Panc1 (cell line): Measurements from ENCODE around the gene CYB5R3. TPM values are rescaled to one million over a fixed set of nuclear protein-coding genes. Genes with fewer than 3 reads are reported as not detected.

Experiments used
- ATAC-seq: fragments of 200-7000 bp; cut with Tn5 transposase; 2 replicates; pipeline ENCODE4 v1.9.1; 2020; ENCODE audit warnings: mild to moderate bottlenecking, moderate library complexity
- BruUV-seq: library from RNA; stranded (reverse); fragments of 400-500 nt; replicated peaks from 2 replicates; lab custom pipeline; 2021; lab: Mats Ljungman, UMichigan
- CTCF ChIA-PET: fragments of 300-600 bp; sonication (Branson Sonifier 250); formaldehyde crosslinking; loops from one replicate; lab custom pipeline; 2022; ENCODE audit warnings: antibody characterized with exemption; lab: Charles Lee
- POLR2A ChIA-PET: fragments of 300-600 bp; sonication (Branson Sonifier 250); formaldehyde crosslinking; loops from one replicate; lab custom pipeline; 2022; ENCODE audit warnings: antibody characterized with exemption; lab: Charles Lee
- DNase-seq: peaks from one replicate; pipeline ENCODE4 v3.0.0-alpha.2; 2010; ENCODE audit warnings: low read depth, low spot score
- H3K27ac ChIP-seq: 2 replicates; pipeline ENCODE4 v1.5.1; 2011; ENCODE audit warnings: mild to moderate bottlenecking, low read length, inconsistent platforms
- H3K27me3 ChIP-seq: fragments of 200-500 bp; sonication (Bioruptor generic); 2 replicates; pipeline ENCODE4 v1.6.0; 2014; ENCODE audit warnings: low read length, inconsistent platforms; ENCODE audit not compliant: control insufficient read depth, insufficient read depth
- H3K36me3 ChIP-seq: fragments of 200-500 bp; sonication (Bioruptor generic); 2 replicates; pipeline ENCODE4 v1.5.1; 2014; ENCODE audit warnings: inconsistent platforms, mild to moderate bottlenecking, low read length, moderate library complexity; ENCODE audit not compliant: control insufficient read depth, insufficient read depth
- H3K4me1 ChIP-seq: 2 replicates; pipeline ENCODE4 v1.5.1; 2011; ENCODE audit warnings: inconsistent platforms, mild to moderate bottlenecking, low read length, moderate library complexity; ENCODE audit not compliant: control insufficient read depth, insufficient read depth
- H3K4me3 ChIP-seq, 2 experiments: 2 replicates each; pipeline ENCODE4 v1.5.1; 2011 to 2012; ENCODE audit warnings: low read depth in 2 of 2, low read length in 2 of 2, mild to moderate bottlenecking in 2 of 2, inconsistent platforms in 1 of 2, moderate library complexity in 1 of 2
- H3K9me3 ChIP-seq: fragments of 200-500 bp; sonication (Bioruptor generic); 2 replicates; pipeline ENCODE4 v1.5.1; 2014; ENCODE audit warnings: low read depth, mild to moderate bottlenecking, inconsistent platforms, low read length, moderate library complexity; ENCODE audit not compliant: control insufficient read depth, insufficient read depth
- CTCF ChIP-seq: fragments of 450-650 bp; IDR thresholded peaks from 2 replicates; pipeline ENCODE4 v1.5.1; 2017; ENCODE audit warnings: mild to moderate bottlenecking
- POLR2AphosphoS5 ChIP-seq: IDR thresholded peaks from 2 replicates; pipeline ENCODE4 v1.6.1; 2012; ENCODE audit warnings: mild to moderate bottlenecking, low read depth, low read length, moderate library complexity
- REST ChIP-seq, 2 experiments: IDR thresholded peaks; 2 replicates each; pipeline ENCODE4 v1.6.1; 2011 to 2012; ENCODE audit warnings: low read depth in 2 of 2, control low read depth in 1 of 2, low read length in 1 of 2, mild to moderate bottlenecking in 1 of 2, moderate library complexity in 1 of 2; ENCODE audit not compliant: insufficient read depth in 1 of 2
- SIN3A ChIP-seq: IDR thresholded peaks from 2 replicates; pipeline ENCODE4 v1.6.1; 2012; ENCODE audit warnings: low read depth, mild to moderate bottlenecking, low read length, moderate library complexity, borderline replicate concordance; ENCODE audit not compliant: insufficient read depth
- TCF7L2 ChIP-seq: IDR thresholded peaks from 2 replicates; pipeline ENCODE4 v1.6.1; 2011; ENCODE audit warnings: mild to moderate bottlenecking, low read depth, low read length, inconsistent platforms
- in situ Hi-C: cut with HindIII; loops from 2 replicates; pipeline ENCODE4 v1.10.0; 2016; ENCODE audit warnings: low sequenced_read_pairs, low pct_unique_long_range_greater_than_20kb
- intact Hi-C: fragments of 100-400 bp; cut with micrococcal nuclease; formaldehyde crosslinking; loops from one replicate; pipeline ENCODE4 v1.10.0; 2022; ENCODE audit not compliant: unreplicated experiment
- total RNA-seq: library from RNA; stranded (reverse); gene quantifications from one replicate; pipeline ENCODE4 v1.2.1, GENCODE V29; 2021; ENCODE audit not compliant: unreplicated experiment

Gene CYB5R3
- total RNA-seq, 1 experiment from 2014 or later, result 102 TPM

GRCh38 chr22:42654436-42655073, 5.4 kb upstream of the CYB5R3 start:
- in situ Hi-C loops, result no loop called here
- BruUV-seq, result no TSS peak
- POLR2A ChIA-PET, result no interaction called here

GRCh38 chr22:42653999-42654398, 4.8 kb upstream of the CYB5R3 start:
- H3K27ac ChIP-seq, result no peak overlapping the region
- ATAC-seq (no peak), DNase-seq (no peak)
- no peaks in the 10 kb centered on the region for H3K27me3 ChIP-seq
- TF ChIP-seq TCF7L2, result no peak
- no peak for TF ChIP-seq REST (IDR thresholded peaks at IDR 0.05; ENCODE audit: insufficient read depth in 1 of 2, low read depth in 2 of 2, low read length in 1 of 2)
- TF ChIP-seq SIN3A, result no peak
- no peak for TF ChIP-seq POLR2AphosphoS5
- TF ChIP-seq CTCF, result no peak
- ChIA-PET POLR2A (no interaction called here), CTCF (no interaction called here)
- no peak overlapping the region for H3K4me3 ChIP-seq
- no TSS peak for BruUV-seq
- intact Hi-C loops (no loop called here), in situ Hi-C loops (no loop called here)
- H3K36me3 ChIP-seq, result no peaks in the 10 kb centered on the region; the same call in 1 of the 2 replicates
- no peaks in the 10 kb centered on the region; the same call in 1 of the 2 replicates for H3K4me1 ChIP-seq
- no peaks in the 10 kb centered on the region for H3K9me3 ChIP-seq

More at GRCh38 chr22:42654436-42655073, 5.4 kb upstream of the CYB5R3 start:
- intact Hi-C loops, result no loop called here
- DNase-seq (no peak), ATAC-seq (no peak)
- Histone ChIP-seq H3K4me3 (no peak overlapping the region), H3K27ac (no peak overlapping the region), H3K4me1 (no peaks in the 10 kb centered on the region; the same call in 1 of the 2 replicates), H3K9me3 (no peaks in the 10 kb centered on the region), H3K36me3 (no peaks in the 10 kb centered on the region), H3K27me3 (no peaks in the 10 kb centered on the region)
- CTCF ChIA-PET, result interaction anchor here (0.5 kb wide), 1 partner anchor 12 kb away, joined by 3 read pairs; no protein-coding TSS in a partner anchor
- TF ChIP-seq SIN3A (no peak), TCF7L2 (no peak), CTCF (no peak), POLR2AphosphoS5 (no peak), REST (IDR thresholded peaks at IDR 0.05; ENCODE audit: insufficient read depth in 1 of 2, low read depth in 2 of 2, low read length in 1 of 2) (no peak)
